ENCODE measurements around the gene CLEC16A.

CLEC16A gene

DNA sequence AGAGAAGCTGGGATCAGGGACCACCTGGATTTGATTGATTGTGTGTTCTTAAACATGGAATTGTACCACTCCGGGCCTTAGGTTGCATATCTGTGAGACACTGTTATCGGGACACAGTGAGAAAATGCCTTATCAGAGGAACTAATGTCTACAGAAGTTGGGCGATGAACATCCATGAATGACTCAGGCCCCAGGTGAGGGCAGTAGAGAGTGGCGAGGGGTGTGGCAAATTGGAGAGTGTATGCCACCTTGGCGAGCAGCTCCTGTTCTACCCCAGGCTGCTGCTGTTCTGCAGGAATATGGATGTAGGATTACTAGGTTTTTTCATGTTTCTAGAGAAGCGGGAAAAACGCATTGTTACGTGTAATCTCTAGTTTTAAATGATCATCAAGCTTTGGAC, 38.8 kb downstream of the CLEC16A start:
- Mint-ChIP-seq H3K27me3 (no peaks in the 10 kb centered on the region), H3K4me3 (peak overlapping the region in 1 of 2 donors; percentile 19), H3K9me3 (no peaks in the 10 kb centered on the region), H3K36me3 (ENCODE audit: insufficient read depth) (peaks cover 17% of the 10 kb centered on the region), H3K27ac (no peak overlapping the region), H3K4me1 (ENCODE audit: low read depth in 2 of 2) (peaks cover 12 to 29% of the 10 kb centered on the region in 2 donors)
- no peak for ATAC-seq (replicated peaks)
- no peak for DNase-seq

DNA sequence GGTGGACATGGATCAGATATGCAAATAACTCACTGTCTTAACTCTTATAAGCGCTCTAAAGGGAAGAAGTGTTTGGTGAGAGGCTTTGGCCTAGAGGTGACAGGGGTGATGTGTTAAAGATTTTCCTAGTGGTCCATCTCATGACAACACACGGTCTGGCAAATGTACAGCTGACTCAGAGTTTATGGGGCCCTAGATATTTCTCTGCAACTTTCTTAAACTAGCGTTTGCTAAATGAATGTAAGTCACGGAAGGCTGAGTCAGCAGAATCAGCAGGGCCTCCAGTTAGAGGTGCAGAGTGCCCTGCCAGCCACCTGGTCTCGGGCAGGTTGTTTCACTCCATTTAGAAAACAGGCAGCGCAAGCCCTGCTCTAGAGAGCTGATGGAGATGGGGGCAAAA, 40.1 kb downstream of the CLEC16A start:
- no peak for DNase-seq
- Mint-ChIP-seq H3K9me3 (no peaks in the 10 kb centered on the region), H3K27me3 (no peaks in the 10 kb centered on the region), H3K4me3 (no peak overlapping the region), H3K36me3 (ENCODE audit: insufficient read depth) (peaks cover 13% of the 10 kb centered on the region), H3K4me1 (ENCODE audit: low read depth in 2 of 2) (peaks cover 18 to 39% of the 10 kb centered on the region in 2 donors), H3K27ac (no peak overlapping the region)
- no peak for ATAC-seq (replicated peaks)

DNA sequence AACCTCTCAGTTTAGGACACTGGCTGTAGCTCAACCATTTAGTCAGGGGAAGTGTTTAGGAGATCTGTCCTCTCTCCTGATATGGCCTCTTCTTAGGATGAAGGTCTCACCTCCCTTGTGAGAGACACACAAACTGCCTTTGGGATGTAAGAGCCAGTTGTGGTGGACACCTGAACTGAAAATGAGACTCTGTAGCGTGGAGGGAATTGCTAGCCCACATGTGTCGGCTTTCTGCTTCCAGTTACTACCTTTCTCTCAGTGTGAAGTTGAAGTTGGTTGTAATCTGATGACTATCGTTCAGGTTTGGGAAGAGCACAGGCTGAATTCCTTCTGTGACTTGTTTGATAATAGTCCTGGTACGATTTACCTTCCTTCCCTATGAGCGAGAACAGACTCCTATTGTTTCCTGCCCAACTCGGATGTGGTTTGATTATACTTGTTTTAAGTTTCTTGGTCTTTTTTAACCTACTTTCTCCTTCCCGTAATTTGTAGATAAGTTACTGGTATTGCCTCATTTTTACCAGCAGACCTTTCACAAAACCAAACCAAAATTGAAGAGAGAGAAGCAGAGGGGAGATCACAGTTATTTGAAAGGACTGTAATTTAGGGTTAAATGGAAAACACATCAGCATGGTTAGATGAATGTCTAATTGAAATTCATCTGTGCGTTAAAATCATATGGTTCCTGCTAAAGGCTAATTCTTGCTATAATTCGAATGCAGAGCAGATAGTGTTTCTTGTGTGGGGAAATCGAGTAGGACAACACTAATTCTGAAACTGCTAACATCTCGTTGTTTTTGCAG, 43.2 kb downstream of the CLEC16A start:
- H3K27me3 Mint-ChIP-seq: no peaks in the 10 kb centered on the region
- peaks cover 23 to 42% of the 10 kb centered on the region in 2 donors for H3K4me1 Mint-ChIP-seq (ENCODE audit: low read depth in 2 of 2)
- no peaks in the 10 kb centered on the region for H3K9me3 Mint-ChIP-seq
- H3K4me3 Mint-ChIP-seq: peak overlapping the region; percentile 53
- DNase-seq (no peak), ATAC-seq (replicated peaks) (peak; percentile 41)
- H3K27ac Mint-ChIP-seq: peak overlapping the region; percentile 2 to 39
- peaks cover 3% of the 10 kb centered on the region for H3K36me3 Mint-ChIP-seq (ENCODE audit: insufficient read depth)

DNA sequence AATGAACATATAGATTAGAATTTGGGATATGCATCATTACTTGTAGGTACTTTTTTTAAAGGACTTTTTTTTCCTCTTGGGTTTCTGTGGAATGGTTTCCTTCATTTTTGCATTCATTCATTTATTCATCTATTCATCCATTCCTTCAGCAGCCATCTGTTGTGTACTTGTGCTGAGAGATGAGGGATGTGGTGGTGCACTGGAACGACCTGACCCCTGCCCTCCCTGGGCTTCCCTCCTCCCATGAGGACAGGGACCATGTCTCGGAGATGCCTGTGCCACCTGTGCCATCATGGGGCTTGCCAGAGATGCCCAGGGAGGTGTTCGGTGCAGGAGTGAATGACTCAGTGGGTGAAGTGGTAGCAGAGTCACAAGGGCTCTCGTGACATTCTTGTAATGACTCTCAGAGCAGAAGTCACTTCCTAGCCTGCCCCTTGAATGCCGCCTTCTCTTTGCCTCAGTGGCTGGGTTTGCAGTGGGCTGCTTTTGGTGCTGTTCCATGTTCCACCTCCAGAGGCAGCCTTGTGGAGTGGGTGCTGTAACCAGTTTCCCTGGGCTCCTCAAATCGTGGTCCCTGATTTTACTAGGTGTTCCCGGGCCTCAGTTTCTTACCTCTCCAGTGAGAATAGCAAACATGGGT, 43.9 kb downstream of the CLEC16A start:
- ATAC-seq (replicated peaks) (peak; percentile 61), DNase-seq (no peak)
- peak overlapping the region; percentile 53 for H3K4me3 Mint-ChIP-seq
- peaks cover 23 to 37% of the 10 kb centered on the region in 2 donors for H3K4me1 Mint-ChIP-seq (ENCODE audit: low read depth in 2 of 2)
- peak overlapping the region; percentile 39 to 41 for H3K27ac Mint-ChIP-seq
- no peaks in the 10 kb centered on the region for H3K27me3 Mint-ChIP-seq
- peaks cover 3% of the 10 kb centered on the region for H3K36me3 Mint-ChIP-seq (ENCODE audit: insufficient read depth)
- H3K9me3 Mint-ChIP-seq: no peaks in the 10 kb centered on the region

DNA sequence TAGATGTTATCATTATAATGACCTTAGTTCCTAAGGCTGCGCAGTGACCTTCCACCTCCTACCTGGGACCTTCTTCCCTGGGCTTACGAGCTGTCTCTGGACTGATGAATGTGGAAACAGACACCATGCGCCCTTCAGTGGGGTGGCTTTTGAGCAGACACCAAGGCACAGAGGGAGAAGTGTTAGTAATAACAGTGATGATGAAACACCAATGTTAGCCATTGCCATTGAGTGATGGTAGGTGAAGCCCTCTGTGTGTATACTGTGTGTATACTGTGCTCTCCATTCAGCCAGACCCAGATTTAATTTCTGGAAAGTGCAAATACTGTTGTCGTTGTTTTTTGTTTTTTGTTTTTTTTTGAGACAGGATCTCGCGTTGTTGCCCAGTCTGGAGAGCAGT, 44.5 kb downstream of the CLEC16A start:
- Mint-ChIP-seq H3K27me3 (no peaks in the 10 kb centered on the region), H3K4me3 (no peak overlapping the region)

DNA sequence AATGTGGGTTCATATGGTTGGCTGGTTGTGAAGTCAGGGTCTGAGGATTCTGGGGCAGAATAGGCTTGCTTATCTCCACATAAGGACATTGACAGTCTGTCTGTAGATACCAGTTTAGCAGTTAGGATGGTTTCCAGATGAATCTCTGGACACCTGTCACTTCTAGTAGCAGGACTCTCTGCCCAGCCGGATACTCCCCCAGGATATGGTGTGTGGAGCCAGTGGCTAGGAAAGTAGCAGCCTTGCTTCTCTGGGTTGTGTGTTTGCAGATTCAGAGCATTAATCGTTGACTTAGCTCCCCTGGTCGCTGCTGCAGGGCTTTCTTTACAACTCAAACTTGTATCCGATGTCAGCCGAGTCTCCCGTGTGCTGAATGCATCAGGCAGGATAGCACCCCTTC, 45.2 kb downstream of the CLEC16A start:
- no peaks in the 10 kb centered on the region for H3K9me3 Mint-ChIP-seq
- DNase-seq (no peak), ATAC-seq (replicated peaks) (no peak)
- peaks cover 3% of the 10 kb centered on the region for H3K36me3 Mint-ChIP-seq (ENCODE audit: insufficient read depth)
- no peaks in the 10 kb centered on the region for H3K27me3 Mint-ChIP-seq
- peaks cover 23 to 34% of the 10 kb centered on the region in 2 donors for H3K4me1 Mint-ChIP-seq (ENCODE audit: low read depth in 2 of 2)
- H3K27ac Mint-ChIP-seq: no peak overlapping the region
- H3K4me3 Mint-ChIP-seq: no peak overlapping the region

More for the DNA sequence above, 44.5 kb downstream of the CLEC16A start:
- H3K36me3 Mint-ChIP-seq (ENCODE audit: insufficient read depth): peaks cover 3% of the 10 kb centered on the region
- H3K9me3 Mint-ChIP-seq: no peaks in the 10 kb centered on the region
- peaks cover 23 to 34% of the 10 kb centered on the region in 2 donors for H3K4me1 Mint-ChIP-seq (ENCODE audit: low read depth in 2 of 2)
- no peak for ATAC-seq (replicated peaks)
- DNase-seq: no peak
- H3K27ac Mint-ChIP-seq: peak overlapping the region; percentile 39 to 41

DNA sequence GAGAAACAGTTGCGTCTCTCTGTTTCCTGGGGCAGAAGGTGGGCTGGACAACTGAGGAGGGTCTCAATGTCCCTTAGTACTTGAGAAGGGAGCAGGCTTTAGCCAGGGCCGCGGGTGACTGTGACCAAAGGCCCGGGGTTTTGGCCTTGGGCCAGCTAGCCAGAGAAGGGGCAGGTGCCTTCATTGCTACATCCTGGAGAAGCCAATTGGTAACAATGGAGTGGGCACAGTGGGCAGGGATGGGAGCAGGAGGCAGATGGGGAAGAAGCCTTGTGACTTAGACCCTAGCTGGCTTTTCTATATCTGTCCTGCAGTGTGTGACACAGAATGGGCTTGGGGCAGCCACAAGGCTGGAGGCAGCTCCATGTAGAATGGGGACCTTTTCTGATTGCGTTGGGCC, 46.0 kb downstream of the CLEC16A start:
- ATAC-seq (replicated peaks): no peak
- no peaks in the 10 kb centered on the region for H3K27me3 Mint-ChIP-seq
- H3K9me3 Mint-ChIP-seq: no peaks in the 10 kb centered on the region
- DNase-seq: no peak
- no peak overlapping the region for H3K27ac Mint-ChIP-seq
- peaks cover 3% of the 10 kb centered on the region for H3K36me3 Mint-ChIP-seq (ENCODE audit: insufficient read depth)
- H3K4me1 Mint-ChIP-seq (ENCODE audit: low read depth in 2 of 2): peaks cover 23 to 38% of the 10 kb centered on the region in 2 donors
- H3K4me3 Mint-ChIP-seq: no peak overlapping the region

DNA sequence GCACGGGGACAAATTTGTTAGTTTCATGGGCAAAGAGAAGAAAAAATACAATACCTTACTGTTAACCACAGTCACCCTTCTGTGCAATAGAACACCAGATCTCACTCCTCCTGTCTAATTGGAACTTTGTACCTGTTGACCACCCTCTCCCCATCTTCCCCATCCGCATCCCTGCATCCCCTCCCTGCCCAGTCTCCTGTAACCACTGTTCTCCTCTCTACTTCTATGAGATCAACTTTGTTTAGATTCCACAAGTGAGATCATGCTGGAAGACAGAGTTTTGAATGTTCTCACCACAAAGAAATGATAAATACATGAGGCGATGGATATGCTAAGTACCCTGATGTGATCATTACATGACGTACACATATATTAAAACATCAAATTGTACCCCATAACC, 47.7 kb downstream of the CLEC16A start:
- peaks cover 25 to 39% of the 10 kb centered on the region in 2 donors for H3K4me1 Mint-ChIP-seq (ENCODE audit: low read depth in 2 of 2)
- no peak overlapping the region for H3K4me3 Mint-ChIP-seq
- peaks cover 10% of the 10 kb centered on the region for H3K36me3 Mint-ChIP-seq (ENCODE audit: insufficient read depth)
- ATAC-seq (replicated peaks) (no peak), DNase-seq (no peak)
- H3K27ac Mint-ChIP-seq: no peak overlapping the region
- H3K27me3 Mint-ChIP-seq: no peaks in the 10 kb centered on the region
- H3K9me3 Mint-ChIP-seq: no peaks in the 10 kb centered on the region

DNA sequence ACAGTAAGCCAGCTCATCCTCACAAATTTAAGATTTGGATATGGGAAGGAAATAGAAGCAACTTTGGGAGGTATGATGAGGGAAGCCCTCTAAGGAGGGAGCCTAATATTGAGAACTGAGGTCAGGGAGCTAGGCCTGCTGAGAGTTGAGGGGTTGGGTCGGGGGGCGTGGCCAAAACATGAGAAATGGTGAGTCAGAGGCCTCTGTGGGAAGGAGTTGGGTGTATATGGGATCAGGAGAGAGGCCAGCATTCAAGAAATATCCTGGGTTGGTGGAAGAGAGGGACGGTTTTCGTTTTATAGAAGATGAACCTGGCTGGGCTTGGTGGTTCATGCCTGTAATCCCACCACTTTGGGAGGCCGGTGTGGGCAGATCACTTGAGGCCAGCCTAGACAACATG, 48.4 kb downstream of the CLEC16A start:
- DNase-seq (no peak), ATAC-seq (replicated peaks) (no peak)
- peaks cover 14% of the 10 kb centered on the region for H3K36me3 Mint-ChIP-seq (ENCODE audit: insufficient read depth)
- H3K27me3 Mint-ChIP-seq: no peaks in the 10 kb centered on the region
- no peaks in the 10 kb centered on the region for H3K9me3 Mint-ChIP-seq
- H3K4me1 Mint-ChIP-seq (ENCODE audit: low read depth in 2 of 2): peaks cover 18 to 32% of the 10 kb centered on the region in 2 donors
- no peak overlapping the region for H3K4me3 Mint-ChIP-seq
- H3K27ac Mint-ChIP-seq: no peak overlapping the region

DNA sequence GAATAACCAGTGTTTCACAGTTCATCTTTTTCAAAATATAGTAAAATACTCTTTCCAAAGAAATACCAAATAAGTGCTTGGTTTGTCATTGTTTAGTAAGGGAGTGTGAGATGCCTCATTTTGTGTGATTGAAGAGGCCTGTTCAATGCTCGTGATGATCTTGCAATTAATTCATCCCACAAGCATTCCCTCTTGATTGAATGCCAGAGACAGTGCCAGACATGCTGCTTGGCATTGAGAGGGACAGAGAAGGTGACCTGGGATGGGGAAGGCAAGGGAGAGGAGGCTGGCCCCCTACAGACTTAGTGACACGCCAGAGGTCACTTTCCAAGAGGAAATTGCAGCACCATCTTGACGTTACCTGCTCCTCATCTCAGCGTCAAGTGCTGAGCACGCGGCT, 49.3 kb downstream of the CLEC16A start:
- no peak overlapping the region for H3K27ac Mint-ChIP-seq
- no peaks in the 10 kb centered on the region for H3K27me3 Mint-ChIP-seq
- no peak for ATAC-seq (replicated peaks)
- H3K36me3 Mint-ChIP-seq (ENCODE audit: insufficient read depth): peaks cover 14% of the 10 kb centered on the region
- no peaks in the 10 kb centered on the region for H3K9me3 Mint-ChIP-seq
- H3K4me1 Mint-ChIP-seq (ENCODE audit: low read depth in 2 of 2): peaks cover 9 to 23% of the 10 kb centered on the region in 2 donors
- no peak for DNase-seq
- H3K4me3 Mint-ChIP-seq: no peak overlapping the region

DNA sequence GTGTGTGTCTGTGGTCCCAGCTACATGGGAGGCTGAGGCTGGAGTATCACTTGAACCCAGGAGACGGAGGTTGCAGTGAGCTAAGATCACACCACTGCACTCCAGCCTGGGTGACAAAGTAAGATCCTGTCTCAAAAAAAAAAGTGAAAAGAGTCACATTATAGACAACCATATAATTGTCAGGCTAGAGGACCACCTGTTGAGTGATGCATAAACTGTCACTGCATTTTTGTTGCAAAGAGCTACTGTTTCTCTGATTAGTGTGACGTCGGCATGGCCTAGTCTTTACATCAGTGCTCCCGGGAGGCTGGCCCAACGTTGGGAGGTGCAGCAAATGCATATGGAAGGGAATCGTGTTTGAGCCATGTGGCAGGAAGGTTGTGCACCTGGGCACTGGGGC, 50.2 kb downstream of the CLEC16A start:
- Mint-ChIP-seq H3K27me3 (no peaks in the 10 kb centered on the region), H3K4me3 (no peak overlapping the region), H3K27ac (no peak overlapping the region), H3K36me3 (ENCODE audit: insufficient read depth) (peaks cover 14% of the 10 kb centered on the region), H3K4me1 (ENCODE audit: low read depth in 2 of 2) (peaks cover 9 to 19% of the 10 kb centered on the region in 2 donors), H3K9me3 (no peaks in the 10 kb centered on the region)
- DNase-seq: no peak
- no peak for ATAC-seq (replicated peaks)

DNA sequence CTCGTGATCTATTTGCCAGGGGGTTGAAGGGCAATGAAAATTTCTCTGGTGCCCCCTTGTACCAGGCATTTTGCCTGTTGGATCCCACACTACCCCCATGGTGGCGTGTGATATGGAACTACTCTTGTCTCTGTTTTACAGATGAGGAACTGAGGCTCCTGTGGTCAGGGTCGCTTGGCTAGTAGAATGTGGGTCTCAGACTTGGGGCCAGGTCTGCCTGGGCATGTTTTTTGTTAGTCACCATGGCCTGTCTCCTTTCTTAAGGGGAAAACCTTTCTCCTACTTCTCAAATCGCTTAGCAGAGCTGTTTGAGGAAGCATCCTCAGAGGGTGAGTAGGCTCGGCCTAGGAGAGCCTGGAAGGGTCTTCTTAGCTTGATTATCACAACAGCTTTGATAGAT, 51.2 kb downstream of the CLEC16A start:
- no peaks in the 10 kb centered on the region for H3K27me3 Mint-ChIP-seq
- no peaks in the 10 kb centered on the region for H3K9me3 Mint-ChIP-seq
- no peak overlapping the region for H3K4me3 Mint-ChIP-seq
- no peak overlapping the region for H3K27ac Mint-ChIP-seq
- no peak for ATAC-seq (replicated peaks)
- H3K4me1 Mint-ChIP-seq (ENCODE audit: low read depth in 2 of 2): peaks cover 9 to 20% of the 10 kb centered on the region in 2 donors
- DNase-seq: no peak
- H3K36me3 Mint-ChIP-seq (ENCODE audit: insufficient read depth): peaks cover 18% of the 10 kb centered on the region

DNA sequence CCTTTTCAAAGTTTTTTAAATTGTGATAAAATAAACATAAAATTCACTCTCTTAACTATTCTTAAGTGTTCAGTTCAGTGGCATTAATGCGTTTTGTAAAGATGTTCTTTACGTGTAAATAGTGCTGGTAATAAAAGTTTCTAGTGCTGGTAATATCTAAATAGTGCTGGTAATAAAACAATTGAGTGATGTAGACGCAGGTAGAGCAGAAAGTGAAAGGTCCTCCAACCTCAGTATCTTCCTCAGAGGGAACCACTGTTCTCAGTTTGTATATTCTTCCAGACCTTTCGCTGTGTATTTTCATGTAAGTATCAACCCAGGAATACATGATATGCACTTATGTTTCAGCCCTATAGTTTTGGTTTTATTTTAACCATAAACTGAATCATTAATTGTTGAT, 53.1 kb downstream of the CLEC16A start:
- no peaks in the 10 kb centered on the region for H3K9me3 Mint-ChIP-seq
- DNase-seq (no peak), ATAC-seq (replicated peaks) (no peak)
- no peak overlapping the region for H3K4me3 Mint-ChIP-seq
- peaks cover 23% of the 10 kb centered on the region for H3K36me3 Mint-ChIP-seq (ENCODE audit: insufficient read depth)
- no peaks in the 10 kb centered on the region for H3K27me3 Mint-ChIP-seq
- H3K27ac Mint-ChIP-seq: no peak overlapping the region
- H3K4me1 Mint-ChIP-seq (ENCODE audit: low read depth in 2 of 2): peaks cover 4 to 10% of the 10 kb centered on the region in 2 donors

DNA sequence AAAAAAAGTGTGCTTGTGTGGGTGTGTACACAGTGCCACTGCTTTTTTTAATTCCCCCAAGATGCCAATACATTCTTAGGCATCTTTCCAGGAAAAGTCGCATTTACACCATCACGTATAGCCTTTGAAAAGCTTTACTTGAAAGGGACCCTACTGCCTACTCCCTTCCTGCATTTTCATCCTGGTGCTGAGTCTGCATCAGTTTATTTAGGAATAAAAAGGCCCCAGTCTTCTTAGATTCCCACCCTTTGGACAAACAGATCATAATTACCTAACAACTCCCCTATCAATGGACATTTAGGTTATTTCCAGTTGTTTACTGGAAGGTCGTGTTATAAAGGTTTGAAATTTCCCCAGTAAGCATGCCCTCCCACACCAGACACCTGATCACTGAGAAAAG, 54.9 kb downstream of the CLEC16A start:
- Mint-ChIP-seq H3K4me3 (no peak overlapping the region), H3K36me3 (ENCODE audit: insufficient read depth) (peaks cover 29% of the 10 kb centered on the region), H3K27me3 (no peaks in the 10 kb centered on the region), H3K9me3 (no peaks in the 10 kb centered on the region), H3K4me1 (ENCODE audit: low read depth in 2 of 2) (peaks cover 4 to 10% of the 10 kb centered on the region in 2 donors), H3K27ac (no peak overlapping the region)
- ATAC-seq (replicated peaks) (no peak), DNase-seq (no peak)

Measured in effector memory CD8-positive, alpha-beta T cell (primary cell).